Stomach (tissue), 9 donors: Measurements from ENCODE around the gene SH3PXD2A. TPM values are rescaled to one million over a fixed set of nuclear protein-coding genes. Genes with fewer than 3 reads are reported as not detected.

Source experiments
- DNase-seq, 2 donors: peaks; one replicate each; pipeline versions ENCODE4 v3.0.0 to v3.0.0-alpha.2; 2013 to 2019
- H3K27ac ChIP-seq, 5 donors: fragments of 200-600 bp in 4 of 5; sonication (generic) in 4 of 5; one replicate each; pipeline ENCODE4 v1.5.1; 2013 to 2019; ENCODE audit warnings: mild to moderate bottlenecking in 1 of 5, moderate library complexity in 1 of 5
- H3K27me3 ChIP-seq, 3 donors: fragments of 200-600 bp; sonication (generic); one replicate each; pipeline ENCODE4 v1.5.1; 2017 to 2019; ENCODE audit warnings: mixed run types in 1 of 3
- H3K36me3 ChIP-seq, 4 donors: fragments of 200-600 bp; sonication (generic); 1 replicate in 3 of 4; 2 replicates in 1 of 4; pipeline ENCODE4 v1.5.1; 2016 to 2019
- H3K4me1 ChIP-seq, 4 donors: fragments of 200-600 bp; sonication (generic); one replicate each; pipeline ENCODE4 v1.5.1; 2016 to 2019
- H3K4me3 ChIP-seq, 4 donors: fragments of 200-600 bp; sonication (generic) in 3 of 4; one replicate each; pipeline ENCODE4 v1.5.1; 2016 to 2019; ENCODE audit warnings: mild to moderate bottlenecking in 1 of 4
- H3K9me3 ChIP-seq, 4 donors: fragments of 200-600 bp; sonication (generic); one replicate each; pipeline ENCODE4 v1.5.1; 2016 to 2019
- CTCF ChIP-seq, 7 experiments: fragments of 450-650 bp in 4 of 7; fragments of 200-600 bp in 3 of 7; sonication (generic) in 3 of 7; IDR thresholded peaks; one replicate each; pipeline ENCODE4 v1.5.1; 2016 to 2019; ENCODE audit warnings: antibody characterized with exemption in 7 of 7, control low read depth in 2 of 7, mild to moderate bottlenecking in 1 of 7
- EP300 ChIP-seq: sonication (generic); formaldehyde crosslinking; IDR thresholded peaks from one replicate; pipeline ENCODE4 v1.6.1; 2017; ENCODE audit warnings: antibody characterized with exemption
- POLR2A ChIP-seq, 4 donors: fragments of 450-650 bp; IDR thresholded peaks; one replicate each; pipeline ENCODE4 v1.6.1; 2016; ENCODE audit warnings: antibody characterized with exemption in 4 of 4, control low read depth in 2 of 4, mild to moderate bottlenecking in 1 of 4, moderate library complexity in 1 of 4
- POLR2AphosphoS5 ChIP-seq, 3 donors: sonication (generic); formaldehyde crosslinking; IDR thresholded peaks; one replicate each; pipeline ENCODE4 v1.6.1; 2016; ENCODE audit warnings: antibody characterized with exemption in 3 of 3
- WGBS, 5 donors: extraction: QIAGEN DNeasy Blood & Tissue Kit in 3 of 5; methylation state at CpG; one replicate each; pipeline versions ENCODE4 v1.1.5 to v1.1.7; 2013 to 2018; 5-methylcytosine and 5-hydroxymethylcytosine counted together
- intact Hi-C: fragments of 100-400 bp; cut with DNase I; formaldehyde crosslinking; loops from one replicate; pipeline ENCODE4 v1.15.1; 2023; ENCODE audit warnings: low total_unique reads
- polyA plus RNA-seq, 3 donors: library from polyadenylated mRNA; stranded (reverse); fragments of 200-250 nt; gene quantifications; one replicate each; pipeline ENCODE4 v1.2.3, GENCODE V29; 2013
- total RNA-seq, 5 donors: library from RNA; depleted of rRNA; stranded (reverse); fragments of >200 nt; gene quantifications; one replicate each; pipeline versions ENCODE4 v1.1.0 to v1.2.3, GENCODE V29; 2014 to 2016
- donor health status: healthy with polysubstance abuse.
- donor health status: Bipolar disorder and iron deficiency.
- donor health status: healthy.

The SH3PXD2A gene
- total and polyA plus RNA-seq, 8 donors = 12.8 to 51.6 (median 24.0) TPM

- no peak overlapping the region for H3K4me3 ChIP-seq
- H3K27me3 ChIP-seq = no peaks in the 10 kb centered on the region
- H3K36me3 ChIP-seq = no peaks in the 10 kb centered on the region
- H3K27ac ChIP-seq = no peak overlapping the region
- H3K4me1 ChIP-seq = peaks cover 3 to 44% (median 18%) of the 10 kb centered on the region in 4 donors
- H3K9me3 ChIP-seq = no peaks in the 10 kb centered on the region
- WGBS, 5 donors = 82 to 87% (median 82%) methylated on average over 8 of the region's 8 CpGs
- DNase-seq = no peak
- intact Hi-C loops = no loop called here
- TF ChIP-seq EP300 = no peak
- no peak for TF ChIP-seq POLR2AphosphoS5 (IDR thresholded peaks at IDR 0.05)
- TF ChIP-seq POLR2A (IDR thresholded peaks at IDR 0.05) = no peak
- TF ChIP-seq CTCF (IDR thresholded peaks at IDR 0.05) = no peak
Observed at GRCh38 chr10:103766751-103767505, 88.4 kb downstream of the SH3PXD2A start.

GRCh38 chr10:103765981-103766380, 89.4 kb downstream of the SH3PXD2A start:
- TF ChIP-seq CTCF (IDR thresholded peaks at IDR 0.05) (no peak), POLR2AphosphoS5 (IDR thresholded peaks at IDR 0.05) (no peak), POLR2A (IDR thresholded peaks at IDR 0.05) (no peak), EP300 (no peak)
- WGBS, 5 donors = 41 to 62% (median 49%) methylated on average over 8 of the region's 8 CpGs
- peak; percentile 65 to 75 for DNase-seq
- no peak overlapping the region for H3K4me3 ChIP-seq
- peaks cover 6 to 47% (median 21%) of the 10 kb centered on the region in 4 donors for H3K4me1 ChIP-seq
- intact Hi-C loops = no loop called here
- no peaks in the 10 kb centered on the region for H3K27me3 ChIP-seq
- H3K9me3 ChIP-seq = no peaks in the 10 kb centered on the region
- H3K36me3 ChIP-seq = no peaks in the 10 kb centered on the region
- H3K27ac ChIP-seq = no peak overlapping the region

GRCh38 chr10:103765168-103765567, 90.2 kb downstream of the SH3PXD2A start:
- 77 to 87% (median 83%) methylated on average over 6 of the region's 6 CpGs for WGBS, 5 donors
- intact Hi-C loops = no loop called here
- Histone ChIP-seq H3K27me3 (no peaks in the 10 kb centered on the region), H3K36me3 (no peaks in the 10 kb centered on the region), H3K4me3 (no peak overlapping the region), H3K4me1 (peaks cover 6 to 54% (median 26%) of the 10 kb centered on the region in 4 donors), H3K9me3 (no peaks in the 10 kb centered on the region), H3K27ac (no peak overlapping the region)
- DNase-seq = no peak
- TF ChIP-seq CTCF (IDR thresholded peaks at IDR 0.05) (no peak), EP300 (no peak), POLR2AphosphoS5 (IDR thresholded peaks at IDR 0.05) (no peak)

GRCh38 chr10:103764296-103765088, 90.9 kb downstream of the SH3PXD2A start:
- no peak overlapping the region for H3K27ac ChIP-seq
- peaks cover 11 to 61% (median 31%) of the 10 kb centered on the region in 4 donors for H3K4me1 ChIP-seq
- intact Hi-C loops = no loop called here
- DNase-seq = no peak
- 81 to 90% (median 88%) methylated on average over 7 of the region's 7 CpGs for WGBS, 5 donors
- no peaks in the 10 kb centered on the region for H3K36me3 ChIP-seq
- TF ChIP-seq CTCF (IDR thresholded peaks at IDR 0.05) = no peak
- no peak for TF ChIP-seq POLR2AphosphoS5 (IDR thresholded peaks at IDR 0.05)
- TF ChIP-seq POLR2A (IDR thresholded peaks at IDR 0.05) = no peak
- TF ChIP-seq EP300 = no peak
- no peaks in the 10 kb centered on the region for H3K9me3 ChIP-seq
- H3K27me3 ChIP-seq = no peaks in the 10 kb centered on the region
- no peak overlapping the region for H3K4me3 ChIP-seq
